Upper lobe of left lung (tissue), 4 donors: Measurements from ENCODE around the gene RGS12.

Source experiments
- CTCF ChIP-seq, 6 experiments: fragments of 450-650 bp in 4 of 6; fragments of 200-600 bp in 2 of 6; sonication (generic) in 2 of 6; IDR thresholded peaks; one replicate each; pipeline ENCODE4 v1.5.1; 2016 to 2019; ENCODE audit warnings: antibody characterized with exemption in 6 of 6
- EP300 ChIP-seq, 4 donors: sonication (generic); formaldehyde crosslinking; IDR thresholded peaks; one replicate each; pipeline ENCODE4 v1.5.1; 2017; ENCODE audit warnings: antibody characterized with exemption in 4 of 4, control low read depth in 2 of 4
- POLR2A ChIP-seq, 4 donors: fragments of 450-650 bp; IDR thresholded peaks; one replicate each; pipeline ENCODE4 v1.5.1; 2016 to 2017; ENCODE audit warnings: antibody characterized with exemption in 4 of 4, mild to moderate bottlenecking in 2 of 4
- POLR2AphosphoS5 ChIP-seq, 2 donors: sonication (generic); formaldehyde crosslinking; IDR thresholded peaks; one replicate each; pipeline ENCODE4 v1.5.1; 2017; ENCODE audit warnings: antibody characterized with exemption in 2 of 2

- TF ChIP-seq POLR2AphosphoS5 (IDR thresholded peaks at IDR 0.05) (no peak), CTCF (IDR thresholded peaks at IDR 0.05) (no peak), POLR2A (IDR thresholded peaks at IDR 0.05) (no peak), EP300 (IDR thresholded peaks at IDR 0.05) (no peak)
These were observed 23.5 kb upstream of the RGS12 start for GRCh38 chr4:3269105-3269927.
